ENCODE measurements around the gene CASP7.

Gene CASP7

GRCh38 chr10:113712755-113713639 is 33.3 kb downstream of the CASP7 start:
- DNase-seq, result no peak

- no peak for DNase-seq
Observed at GRCh38 chr10:113713640-113713982, 33.9 kb downstream of the CASP7 start.

GRCh38 chr10:113716109-113716910 is 36.6 kb downstream of the CASP7 start:
- DNase-seq, result no peak

- no peak for DNase-seq
Observed at GRCh38 chr10:113718969-113719822, 39.5 kb downstream of the CASP7 start.

GRCh38 chr10:113720386-113720785 is 40.7 kb downstream of the CASP7 start:
- DNase-seq, result no peak

- no peak for DNase-seq
Observed at GRCh38 chr10:113732160-113732881, 52.6 kb downstream of the CASP7 start.

GRCh38 chr10:113732966-113733365 is 53.3 kb downstream of the CASP7 start:
- DNase-seq, result no peak

GRCh38 chr10:113733635-113734034 is 53.9 kb downstream of the CASP7 start:
- no peak for DNase-seq

GRCh38 chr10:113735913-113736312 is 56.2 kb downstream of the CASP7 start:
- no peak for DNase-seq

GRCh38 chr10:113736576-113736975 is 56.9 kb downstream of the CASP7 start:
- DNase-seq, result no peak

- no peak for DNase-seq
Observed at GRCh38 chr10:113739031-113739430, 59.3 kb downstream of the CASP7 start.

GRCh38 chr10:113739577-113739976 is 59.9 kb downstream of the CASP7 start:
- DNase-seq, result no peak

- DNase-seq, result no peak
Observed at GRCh38 chr10:113740850-113741249, 61.1 kb downstream of the CASP7 start.

- no peak for DNase-seq
Observed at GRCh38 chr10:113742466-113742865, 62.8 kb downstream of the CASP7 start.

GRCh38 chr10:113743594-113743993 is 63.9 kb downstream of the CASP7 start:
- no peak for DNase-seq

- DNase-seq, result no peak
Observed at GRCh38 chr10:113745374-113745773, 65.7 kb downstream of the CASP7 start.

- no peak for DNase-seq
Observed at GRCh38 chr10:113746217-113746957, 66.7 kb downstream of the CASP7 start.

- no peak for DNase-seq
Observed at GRCh38 chr10:113751181-113751732, 71.5 kb downstream of the CASP7 start, which contains the start of gene PLEKHS1. TSS of gene PLEKHS1 (plus strand) at chr10:113751682. CDS start at chr10:113755278, 3,596 bp downstream.

GRCh38 chr10:113752553-113752952 is 72.8 kb downstream of the CASP7 start:
- no peak for DNase-seq

GRCh38 chr10:113753020-113753692 is 73.4 kb downstream of the CASP7 start:
- no peak for DNase-seq

- DNase-seq, result no peak
Observed at GRCh38 chr10:113754125-113754524, 74.4 kb downstream of the CASP7 start.
